Pulmonary artery endothelial cell (primary cell): ENCODE data around the gene KLF15. TPM values are rescaled to one million over a fixed set of nuclear protein-coding genes. Genes with fewer than 3 reads are reported as not detected.

Source experiments
- DNase-seq: peaks from one replicate; pipeline ENCODE4 v3.0.0-alpha.2; 2011; ENCODE audit warnings: low read depth, low spot score
- total RNA-seq: library from RNA; depleted of rRNA; stranded (reverse); fragments of >200 nt; gene quantifications from 2 replicates; pipeline ENCODE4 v1.2.3, GENCODE V29; 2014

Gene KLF15
- 2.3 and 4.3 TPM in 2 replicates for total RNA-seq

DNA sequence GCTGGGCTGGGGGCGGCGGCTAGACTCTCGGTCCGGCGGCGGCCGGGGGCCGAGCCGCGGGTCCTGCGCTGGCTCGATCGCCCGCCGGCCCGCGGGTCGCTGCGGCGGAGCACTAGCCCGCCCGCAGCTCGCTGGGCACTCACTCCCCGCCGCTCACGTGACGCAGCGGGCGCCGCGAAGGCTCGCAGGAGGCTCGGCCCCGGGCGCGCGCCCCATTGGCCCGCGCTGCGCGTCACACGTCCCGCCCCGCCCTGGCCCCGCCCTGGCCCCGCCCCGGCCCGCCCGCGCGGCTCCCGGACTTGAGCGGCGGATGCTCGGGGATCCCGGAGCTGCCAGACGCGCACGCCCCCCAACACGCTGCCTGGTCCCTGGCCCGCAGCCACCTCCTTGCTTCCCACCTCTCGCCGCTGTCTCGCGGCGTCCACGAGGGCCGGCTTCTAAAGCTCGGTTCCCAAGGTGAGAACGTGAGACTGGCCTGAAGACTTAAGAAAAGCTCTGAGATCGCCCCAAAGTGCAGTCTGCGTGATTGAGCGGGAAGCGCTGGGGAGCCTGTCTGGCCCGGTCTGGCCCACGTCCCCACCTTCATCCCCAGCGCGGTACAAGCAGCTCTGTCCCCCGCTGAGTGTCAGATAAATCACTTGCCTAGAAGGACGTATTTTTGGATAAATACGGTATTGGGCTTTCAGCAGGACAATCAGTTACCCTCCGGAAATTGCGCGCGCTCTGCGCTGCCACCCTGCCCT lies at the start of gene KLF15:
KLF15 (minus strand) TSS at position 114 of the 743 bp plus-strand sequence. CDS start 4,486 bp downstream, outside the sequence.
- peak; percentile 44 for DNase-seq

- no peak for DNase-seq
Observed at GRCh38 chr3:126406389-126407296, 49.4 kb upstream of the KLF15 start.

DNA sequence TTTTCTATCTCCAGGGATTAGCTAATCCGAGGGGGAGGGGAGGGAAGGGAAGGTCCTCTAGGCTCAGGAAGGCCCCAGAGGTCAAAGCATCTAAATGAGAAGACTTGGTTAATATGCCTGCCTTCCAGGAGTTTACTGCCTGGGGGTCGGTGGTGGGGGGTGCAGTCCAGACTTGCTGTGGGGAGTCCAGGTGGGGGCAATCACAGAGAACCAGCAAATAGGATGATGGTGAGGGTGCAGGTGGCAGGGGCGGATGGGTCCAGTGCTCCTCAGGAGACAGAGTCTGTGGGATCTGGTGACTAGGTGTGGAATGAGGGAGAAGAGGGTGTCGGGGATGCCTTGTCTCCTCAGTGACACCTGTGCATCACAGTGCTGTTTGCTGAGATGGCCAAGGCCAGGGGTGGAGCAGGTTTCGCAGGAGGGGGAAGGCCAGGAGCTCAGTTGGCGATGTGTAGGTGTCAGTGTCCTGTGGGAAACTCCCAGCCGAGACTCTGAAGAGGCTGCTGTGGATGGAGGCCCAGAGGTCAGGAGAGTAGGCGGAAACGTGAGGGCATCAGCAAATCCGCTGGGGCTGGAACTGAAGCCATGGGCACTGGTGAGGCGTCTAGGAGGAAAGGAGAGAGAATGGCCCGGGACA lies 45.6 kb upstream of the KLF15 start:
- no peak for DNase-seq

DNA sequence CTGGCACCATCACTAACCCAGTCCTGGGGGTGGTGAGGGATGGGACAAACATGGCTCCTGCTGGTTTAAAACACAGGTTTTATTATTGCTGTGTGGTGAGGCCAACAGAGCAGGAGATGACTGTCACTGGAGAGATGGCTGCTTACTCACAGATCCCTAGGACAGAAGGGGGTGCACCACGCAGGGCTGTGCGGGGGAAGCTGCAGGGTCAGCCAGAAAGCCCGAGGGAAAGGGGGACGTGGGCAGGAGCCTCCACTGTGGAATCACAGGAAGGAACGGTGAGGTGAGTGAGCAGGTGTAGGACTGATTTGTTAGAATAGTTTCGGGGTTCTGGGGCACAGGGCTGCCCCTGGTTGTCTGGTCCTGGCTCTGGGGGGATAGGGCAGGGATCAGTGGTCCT lies 45.0 kb upstream of the KLF15 start:
- DNase-seq, result no peak

- no peak for DNase-seq
Observed at GRCh38 chr3:126401611-126402160, 44.5 kb upstream of the KLF15 start.

DNA sequence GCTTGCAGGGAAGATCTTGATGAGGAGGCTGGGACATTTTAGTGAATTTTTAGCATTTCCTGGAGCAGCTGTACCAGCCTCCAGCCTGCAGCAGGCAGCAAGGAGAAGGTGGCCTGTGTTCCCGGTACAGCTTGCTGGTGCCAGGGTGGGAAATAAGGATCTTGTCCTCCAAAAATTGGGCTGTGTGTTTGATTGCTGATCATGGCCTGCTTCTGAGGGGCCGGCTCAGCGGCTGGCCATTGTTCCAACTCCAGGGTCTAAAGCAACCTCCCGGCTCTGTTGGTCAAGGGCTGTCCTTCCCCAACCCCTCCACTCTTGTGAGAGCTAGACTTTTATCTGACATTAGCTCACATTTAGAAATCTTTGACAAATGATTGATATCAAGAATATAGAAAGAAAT lies 42.5 kb upstream of the KLF15 start:
- no peak for DNase-seq

DNA sequence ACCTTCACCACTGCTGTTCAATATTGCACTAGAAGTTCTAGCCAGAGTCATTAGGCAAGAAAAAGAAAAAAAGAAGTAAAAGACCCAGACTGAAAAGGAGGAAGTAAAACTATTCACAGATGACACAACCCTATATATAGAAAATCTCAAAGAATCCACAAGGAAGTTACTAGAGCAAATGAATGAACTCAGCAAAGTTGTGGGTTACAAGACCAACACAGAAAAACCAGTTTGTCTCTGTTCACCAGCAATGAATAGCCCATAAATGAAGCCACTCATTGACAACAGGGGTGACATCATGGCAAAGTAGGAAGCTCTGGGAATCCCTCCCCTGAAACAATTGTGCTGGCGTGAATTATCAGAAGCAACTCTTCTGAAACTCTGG lies 42.1 kb upstream of the KLF15 start:
- DNase-seq, result no peak

DNA sequence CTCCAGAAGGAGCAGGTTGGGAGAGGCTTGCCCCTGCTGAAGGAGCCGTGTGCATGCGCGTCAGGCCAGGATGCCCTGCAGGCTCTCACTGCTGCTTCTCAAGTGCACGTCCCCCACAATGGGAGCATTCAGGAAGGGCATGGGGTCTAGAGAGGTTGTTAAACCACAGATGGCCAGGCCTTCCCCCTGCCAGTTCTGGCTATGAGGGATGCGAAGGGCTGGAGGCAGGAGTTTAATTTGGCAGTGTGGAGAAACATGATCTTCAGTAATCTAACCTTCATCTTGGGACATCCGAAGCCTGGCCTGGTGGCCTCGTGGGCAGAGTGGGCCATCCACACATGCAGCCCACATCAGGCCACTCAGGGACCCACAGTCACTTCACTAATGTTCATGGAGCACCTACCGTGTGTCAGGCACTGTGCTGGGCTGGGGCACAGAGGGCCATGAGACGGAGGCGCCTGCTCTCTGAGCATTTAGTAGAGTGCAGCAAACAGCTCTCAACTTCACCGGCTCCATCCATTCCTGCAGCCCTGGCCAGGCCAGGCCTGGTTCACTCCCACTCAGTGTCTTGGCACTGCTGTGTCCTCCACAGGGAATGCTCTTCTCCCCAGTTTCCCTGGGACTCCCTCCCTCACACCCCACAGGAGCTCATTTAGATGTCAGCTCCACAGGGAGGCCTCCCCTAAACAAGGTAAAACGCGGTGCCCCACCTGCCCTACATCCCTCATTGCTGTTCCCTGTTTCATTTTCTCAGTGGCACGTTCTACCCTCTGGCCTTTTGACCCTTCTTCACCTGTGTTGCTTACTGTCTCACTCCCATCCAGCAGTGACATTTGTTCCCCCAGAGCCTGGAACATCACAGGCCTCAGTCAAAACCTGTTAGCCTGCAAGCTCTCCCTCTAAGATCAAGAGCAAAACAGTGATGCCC lies 41.5 kb upstream of the KLF15 start:
- no peak for DNase-seq

DNA sequence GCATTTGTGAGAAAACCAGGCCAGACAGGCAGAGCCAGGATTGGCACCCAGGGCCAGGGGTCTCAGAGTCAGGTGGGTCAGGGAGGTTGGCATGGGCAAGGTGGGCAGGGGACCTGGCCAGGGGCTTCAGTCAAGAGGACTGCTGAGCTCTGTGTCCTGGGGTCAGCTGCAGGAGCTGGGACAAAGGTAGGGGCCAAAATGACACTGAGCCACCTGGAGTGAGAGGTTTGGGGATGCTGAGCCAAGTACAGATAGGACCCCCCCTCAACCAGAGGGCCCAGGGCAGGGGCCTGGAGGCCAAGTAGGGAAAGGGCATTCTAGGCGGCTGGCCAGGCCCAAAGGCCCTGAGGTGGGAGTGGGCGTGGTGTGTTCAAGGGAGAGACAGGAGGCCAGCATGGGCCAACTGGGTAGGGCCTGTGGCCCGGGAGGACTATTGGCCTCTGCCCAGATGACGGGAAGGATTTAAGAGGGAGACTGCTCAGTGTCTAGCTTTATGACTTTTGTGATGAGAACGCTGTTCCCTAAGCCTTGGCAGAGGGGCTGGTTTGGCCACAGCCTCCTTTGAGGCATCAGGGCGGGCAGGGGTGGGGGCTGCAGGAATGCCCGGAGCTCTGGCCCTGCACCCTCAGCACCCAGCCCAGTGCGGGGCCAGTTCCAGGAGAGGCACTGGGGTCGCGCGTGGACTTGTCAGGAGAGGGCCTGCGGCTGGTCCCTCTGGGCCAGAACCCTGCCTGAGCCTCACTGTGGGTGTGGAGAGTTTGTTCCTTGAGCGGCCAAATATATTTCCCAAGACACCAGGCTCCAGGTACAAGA lies 40.6 kb upstream of the KLF15 start:
- DNase-seq, result no peak

DNA sequence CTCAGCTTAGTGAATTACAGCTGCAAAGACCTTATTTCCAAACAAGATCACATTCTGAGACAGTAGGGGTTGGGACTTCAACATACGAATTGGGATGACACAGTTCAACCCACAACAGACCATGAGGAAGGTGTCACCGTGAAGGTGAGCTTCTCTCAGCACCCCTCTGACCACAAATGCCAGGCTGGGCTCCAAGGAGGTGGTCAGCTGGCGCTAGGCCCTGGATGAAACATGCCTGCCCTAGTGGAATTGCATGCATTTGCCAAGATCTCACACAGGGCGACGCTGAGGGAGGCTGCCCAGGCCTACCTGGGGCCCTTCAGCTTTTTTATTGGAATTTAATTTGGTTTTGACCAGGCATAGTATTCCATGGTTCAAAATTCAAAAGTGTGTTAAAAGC lies 39.3 kb upstream of the KLF15 start:
- no peak for DNase-seq

- DNase-seq, result no peak
Observed at GRCh38 chr3:126395846-126396513, 38.8 kb upstream of the KLF15 start.

- no peak for DNase-seq
Observed at GRCh38 chr3:126394977-126395321, 37.7 kb upstream of the KLF15 start.

DNA sequence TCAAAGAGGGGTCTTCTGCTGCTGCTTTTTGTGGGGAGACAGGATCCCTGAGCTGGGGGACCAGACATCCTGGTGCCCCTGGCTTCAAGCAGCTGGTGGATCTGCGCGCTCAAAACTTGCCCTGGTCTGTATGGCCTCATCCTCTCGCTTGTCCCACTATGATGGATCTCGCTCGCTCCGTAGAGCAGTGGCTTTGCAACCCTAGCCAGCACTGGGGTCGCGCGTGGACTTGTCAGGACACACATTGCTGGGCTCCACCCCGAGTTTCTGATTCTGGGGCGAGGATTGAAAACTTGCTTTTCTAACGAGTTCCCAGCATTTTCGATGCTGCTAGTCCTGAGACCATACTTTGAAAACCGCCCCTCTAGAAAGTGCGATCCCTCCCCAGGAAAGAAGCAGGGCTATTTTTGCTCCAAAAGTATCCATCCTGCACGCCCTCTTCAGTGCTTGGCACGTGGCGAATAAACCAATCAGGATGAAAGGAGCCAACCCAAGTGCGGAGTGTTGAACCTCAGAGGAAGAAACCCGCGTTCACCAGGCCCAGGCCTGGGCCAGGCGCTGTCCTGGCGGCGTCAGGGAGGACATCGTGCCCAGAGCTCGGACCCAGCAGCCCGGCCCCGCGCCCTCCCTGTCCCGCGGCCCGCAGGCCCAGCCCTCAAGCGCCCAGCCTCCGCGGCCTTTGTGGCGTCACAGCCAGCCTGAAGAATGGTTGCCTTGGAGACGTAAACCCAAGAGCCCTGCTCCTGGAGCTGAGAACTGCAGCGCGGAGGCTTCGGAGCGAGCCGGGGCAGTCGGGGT lies 37.2 kb upstream of the KLF15 start, which contains the start of gene CFAP100:
CFAP100 (plus strand) TSS at position 731 of the 798 bp plus-strand sequence. CDS start 1,092 bp downstream, outside the sequence.
- no peak for DNase-seq

- DNase-seq, result no peak
Observed at GRCh38 chr3:126393563-126393962, 36.4 kb upstream of the KLF15 start.

GRCh38 chr3:126392246-126392645 lies 35.0 kb upstream of the KLF15 start:
- DNase-seq, result no peak

DNA sequence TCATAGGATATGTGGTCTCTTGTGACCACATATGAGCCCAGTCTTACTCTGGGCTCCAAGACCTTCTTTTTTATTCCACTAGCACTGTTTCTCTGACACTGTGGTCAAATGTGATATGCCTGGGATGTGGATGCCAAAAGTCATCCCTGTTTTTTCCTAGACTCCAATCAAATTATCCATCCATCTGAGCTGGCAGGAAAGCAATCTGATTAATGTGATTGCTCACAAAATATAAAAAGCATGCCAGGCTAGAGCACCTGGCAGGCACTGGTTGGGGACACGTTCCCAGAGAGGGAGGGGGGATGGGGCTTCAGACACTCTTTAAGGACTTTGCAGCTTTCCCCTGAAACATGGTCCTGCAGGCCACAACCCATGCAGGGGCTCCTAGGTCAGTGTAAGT lies 34.4 kb upstream of the KLF15 start:
- DNase-seq, result no peak

- DNase-seq, result no peak
Observed at GRCh38 chr3:126390751-126391150, 33.5 kb upstream of the KLF15 start.

- no peak for DNase-seq
Observed at GRCh38 chr3:126390201-126390600, 33.0 kb upstream of the KLF15 start.

GRCh38 chr3:126389794-126390146 lies 32.6 kb upstream of the KLF15 start:
- DNase-seq, result no peak
